ENCODE results near the gene KDM3A.

DNA sequence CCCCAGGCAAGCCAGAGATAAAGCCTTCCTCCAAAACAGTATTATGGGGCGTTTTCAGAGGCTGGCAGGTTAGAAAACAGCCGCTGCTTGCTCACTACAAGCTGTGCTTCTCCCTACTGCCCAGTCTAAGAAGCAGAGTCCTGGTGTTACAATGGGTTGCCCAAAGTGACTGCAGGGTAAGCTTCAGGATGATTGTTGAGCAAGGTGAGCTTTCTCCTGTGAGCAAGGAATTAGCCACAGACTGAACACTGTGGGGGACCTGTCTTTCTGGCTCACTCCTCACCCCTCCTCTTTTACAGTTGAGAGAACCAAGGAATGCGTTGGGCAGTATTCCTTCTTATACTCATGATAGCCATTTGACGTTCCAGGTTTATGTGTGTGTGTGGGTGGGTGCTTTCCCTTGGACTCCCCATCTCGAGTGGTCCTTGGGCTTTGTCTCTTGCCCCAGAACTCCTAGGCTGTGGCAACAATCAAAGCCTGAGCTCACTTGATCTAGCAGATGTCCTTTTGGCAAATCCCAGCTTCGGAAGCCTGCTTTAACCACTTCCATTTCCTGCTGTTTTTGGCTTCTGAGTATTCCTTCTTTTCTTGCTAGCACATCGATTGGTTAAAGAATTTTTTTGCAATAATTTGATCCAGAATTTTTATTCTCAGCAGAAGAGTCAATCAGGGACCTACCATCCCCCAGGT lies 47.5 kb downstream of the KDM3A start:
- TF ChIP-seq, protein P1, sequence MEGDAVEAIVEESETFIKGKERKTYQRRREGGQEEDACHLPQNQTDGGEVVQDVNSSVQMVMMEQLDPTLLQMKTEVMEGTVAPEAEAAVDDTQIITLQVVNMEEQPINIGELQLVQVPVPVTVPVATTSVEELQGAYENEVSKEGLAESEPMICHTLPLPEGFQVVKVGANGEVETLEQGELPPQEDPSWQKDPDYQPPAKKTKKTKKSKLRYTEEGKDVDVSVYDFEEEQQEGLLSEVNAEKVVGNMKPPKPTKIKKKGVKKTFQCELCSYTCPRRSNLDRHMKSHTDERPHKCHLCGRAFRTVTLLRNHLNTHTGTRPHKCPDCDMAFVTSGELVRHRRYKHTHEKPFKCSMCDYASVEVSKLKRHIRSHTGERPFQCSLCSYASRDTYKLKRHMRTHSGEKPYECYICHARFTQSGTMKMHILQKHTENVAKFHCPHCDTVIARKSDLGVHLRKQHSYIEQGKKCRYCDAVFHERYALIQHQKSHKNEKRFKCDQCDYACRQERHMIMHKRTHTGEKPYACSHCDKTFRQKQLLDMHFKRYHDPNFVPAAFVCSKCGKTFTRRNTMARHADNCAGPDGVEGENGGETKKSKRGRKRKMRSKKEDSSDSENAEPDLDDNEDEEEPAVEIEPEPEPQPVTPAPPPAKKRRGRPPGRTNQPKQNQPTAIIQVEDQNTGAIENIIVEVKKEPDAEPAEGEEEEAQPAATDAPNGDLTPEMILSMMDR (IDR thresholded peaks at IDR 0.05), result no peak
- no peak for TF ChIP-seq POLR2A (IDR thresholded peaks at IDR 0.05)
